Nephron (organoid): ENCODE data around the gene SOX9.
A peak's percentile ranks its signal among the peaks of the same experiment; 100 is the strongest.

ENCODE experiments used
- H3K27ac Mint-ChIP-seq, 3 experiments: 2 replicates each; pipeline ENCODE4 v1.8.0; 2020; ENCODE audit warnings: mixed read lengths in 3 of 3, mild to moderate bottlenecking in 2 of 3, moderate library complexity in 1 of 3
- H3K27me3 Mint-ChIP-seq: 2 replicates; pipeline ENCODE4 v1.8.0; 2021; ENCODE audit warnings: low read depth, mild to moderate bottlenecking, moderate library complexity, mixed read lengths
- H3K36me3 Mint-ChIP-seq: 2 replicates; pipeline ENCODE4 v1.8.0; 2020; ENCODE audit warnings: low read depth, mixed read lengths
- H3K4me1 Mint-ChIP-seq: 2 replicates; pipeline ENCODE4 v1.8.0; 2020; ENCODE audit warnings: mixed read lengths
- H3K4me3 Mint-ChIP-seq, 3 experiments: 2 replicates each; pipeline ENCODE4 v1.8.0; 2020; ENCODE audit warnings: mild to moderate bottlenecking in 3 of 3, mixed read lengths in 3 of 3, moderate library complexity in 2 of 3
- H3K9me3 Mint-ChIP-seq: 2 replicates; pipeline ENCODE4 v1.8.0; 2020; ENCODE audit warnings: mixed read lengths
- TF ChIP-seq, protein P1 (sequence below), 3 experiments: fragments of 200-600 bp; sonication (generic); IDR thresholded peaks; one replicate each; pipeline ENCODE4 v1.5.0; 2021; ENCODE audit warnings: antibody characterized with exemption in 3 of 3; ENCODE audit not compliant: unreplicated experiment in 3 of 3

Gene SOX9

DNA sequence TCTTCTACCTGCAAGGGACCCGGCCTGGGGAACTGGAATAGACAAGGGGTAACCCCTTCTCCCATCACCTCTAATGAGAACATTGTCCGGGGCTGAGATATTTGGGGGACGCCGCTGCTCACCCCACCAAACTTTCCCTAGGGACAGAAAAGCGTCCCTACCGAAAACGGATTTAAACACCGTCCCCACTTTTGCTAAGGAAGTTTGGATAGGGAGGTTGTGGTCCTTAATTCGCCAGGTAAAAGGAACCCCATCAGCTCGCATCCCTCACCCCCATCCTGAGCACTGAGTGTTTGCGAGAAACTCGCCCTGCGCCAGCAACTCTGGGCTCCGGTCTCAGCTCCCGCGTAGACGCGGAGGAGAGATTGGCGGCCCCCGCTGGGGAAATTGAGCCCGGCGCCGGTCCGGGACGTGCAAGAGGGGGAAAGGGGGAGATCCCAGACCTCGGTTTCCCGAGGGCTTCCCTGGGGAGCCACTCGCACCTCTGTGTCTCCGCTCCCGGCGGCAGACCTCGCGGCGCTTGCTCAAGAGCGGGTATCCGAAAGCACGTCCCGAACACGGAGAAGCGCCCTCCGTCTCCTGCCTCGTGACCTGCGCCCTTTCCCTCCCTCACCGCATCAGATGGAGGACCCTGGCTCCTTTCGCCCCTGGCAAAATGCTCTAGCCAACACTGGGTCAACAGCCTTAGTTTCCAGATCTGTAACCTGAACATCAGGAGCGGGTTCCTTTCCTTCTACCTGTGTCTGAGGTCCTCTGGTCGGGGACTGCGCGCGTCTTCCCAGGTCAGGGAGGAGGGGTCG lies 3.1 kb upstream of the SOX9 start:
- Mint-ChIP-seq H3K27ac (no peak overlapping the region), H3K36me3 (peaks cover 3% of the 10 kb centered on the region)

DNA sequence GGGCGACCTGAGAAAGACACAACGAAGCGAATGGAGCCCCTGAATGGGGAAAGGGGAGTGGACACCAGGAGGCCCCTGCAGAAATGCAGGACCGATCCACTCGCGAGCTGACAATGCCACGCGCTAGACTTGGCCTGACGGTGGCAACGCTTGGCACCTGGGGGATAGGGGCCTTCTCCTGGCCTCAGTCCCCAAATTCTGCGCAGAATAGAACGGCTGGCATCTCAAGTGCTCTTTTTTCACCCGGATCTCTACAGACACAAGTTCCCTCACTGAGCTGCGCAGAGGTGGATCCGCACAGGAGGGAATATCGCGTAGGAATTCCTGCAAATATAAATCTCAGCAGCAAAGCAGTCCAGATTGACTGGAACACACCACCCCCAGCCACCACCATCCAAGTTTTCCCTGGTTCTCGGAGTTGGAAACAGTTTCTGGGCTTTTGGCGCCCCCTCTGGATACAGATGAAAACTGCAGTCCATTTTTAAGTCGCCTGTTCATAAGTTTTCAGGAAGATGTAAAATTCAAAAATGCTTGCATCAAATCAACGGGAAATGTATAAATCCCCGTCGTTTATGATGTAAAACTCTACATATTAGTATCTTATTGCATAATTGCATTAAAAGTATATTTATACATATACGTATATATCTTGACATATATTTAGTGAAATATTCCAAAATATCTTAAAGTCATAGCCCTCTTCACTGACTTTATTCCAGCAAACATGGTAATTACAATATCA lies 2.3 kb upstream of the SOX9 start:
- H3K27ac Mint-ChIP-seq = peak overlapping the region in 1 of 3 experiments; percentile 55
- peaks cover 51% of the 10 kb centered on the region for H3K4me1 Mint-ChIP-seq
- peak overlapping the region; percentile 85 to 99 (median 86) for H3K4me3 Mint-ChIP-seq
- H3K36me3 Mint-ChIP-seq = peaks cover 9% of the 10 kb centered on the region
- TF ChIP-seq, protein P1, sequence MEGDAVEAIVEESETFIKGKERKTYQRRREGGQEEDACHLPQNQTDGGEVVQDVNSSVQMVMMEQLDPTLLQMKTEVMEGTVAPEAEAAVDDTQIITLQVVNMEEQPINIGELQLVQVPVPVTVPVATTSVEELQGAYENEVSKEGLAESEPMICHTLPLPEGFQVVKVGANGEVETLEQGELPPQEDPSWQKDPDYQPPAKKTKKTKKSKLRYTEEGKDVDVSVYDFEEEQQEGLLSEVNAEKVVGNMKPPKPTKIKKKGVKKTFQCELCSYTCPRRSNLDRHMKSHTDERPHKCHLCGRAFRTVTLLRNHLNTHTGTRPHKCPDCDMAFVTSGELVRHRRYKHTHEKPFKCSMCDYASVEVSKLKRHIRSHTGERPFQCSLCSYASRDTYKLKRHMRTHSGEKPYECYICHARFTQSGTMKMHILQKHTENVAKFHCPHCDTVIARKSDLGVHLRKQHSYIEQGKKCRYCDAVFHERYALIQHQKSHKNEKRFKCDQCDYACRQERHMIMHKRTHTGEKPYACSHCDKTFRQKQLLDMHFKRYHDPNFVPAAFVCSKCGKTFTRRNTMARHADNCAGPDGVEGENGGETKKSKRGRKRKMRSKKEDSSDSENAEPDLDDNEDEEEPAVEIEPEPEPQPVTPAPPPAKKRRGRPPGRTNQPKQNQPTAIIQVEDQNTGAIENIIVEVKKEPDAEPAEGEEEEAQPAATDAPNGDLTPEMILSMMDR (IDR thresholded peaks at IDR 0.05; ENCODE audit: unreplicated experiment in 3 of 3) = peak; percentile 91 to 92 (median 91)
- H3K27me3 Mint-ChIP-seq = peaks cover 95% of the 10 kb centered on the region
- H3K9me3 Mint-ChIP-seq = no peaks in the 10 kb centered on the region

More for the DNA sequence above, 3.1 kb upstream of the SOX9 start:
- TF ChIP-seq, protein P1 (IDR thresholded peaks at IDR 0.05; ENCODE audit: unreplicated experiment in 3 of 3) = no peak
- Mint-ChIP-seq H3K9me3 (no peaks in the 10 kb centered on the region), H3K4me1 (peaks cover 45% of the 10 kb centered on the region), H3K4me3 (peak overlapping the region; percentile 84 to 86 (median 85)), H3K27me3 (peaks cover 95% of the 10 kb centered on the region)

DNA sequence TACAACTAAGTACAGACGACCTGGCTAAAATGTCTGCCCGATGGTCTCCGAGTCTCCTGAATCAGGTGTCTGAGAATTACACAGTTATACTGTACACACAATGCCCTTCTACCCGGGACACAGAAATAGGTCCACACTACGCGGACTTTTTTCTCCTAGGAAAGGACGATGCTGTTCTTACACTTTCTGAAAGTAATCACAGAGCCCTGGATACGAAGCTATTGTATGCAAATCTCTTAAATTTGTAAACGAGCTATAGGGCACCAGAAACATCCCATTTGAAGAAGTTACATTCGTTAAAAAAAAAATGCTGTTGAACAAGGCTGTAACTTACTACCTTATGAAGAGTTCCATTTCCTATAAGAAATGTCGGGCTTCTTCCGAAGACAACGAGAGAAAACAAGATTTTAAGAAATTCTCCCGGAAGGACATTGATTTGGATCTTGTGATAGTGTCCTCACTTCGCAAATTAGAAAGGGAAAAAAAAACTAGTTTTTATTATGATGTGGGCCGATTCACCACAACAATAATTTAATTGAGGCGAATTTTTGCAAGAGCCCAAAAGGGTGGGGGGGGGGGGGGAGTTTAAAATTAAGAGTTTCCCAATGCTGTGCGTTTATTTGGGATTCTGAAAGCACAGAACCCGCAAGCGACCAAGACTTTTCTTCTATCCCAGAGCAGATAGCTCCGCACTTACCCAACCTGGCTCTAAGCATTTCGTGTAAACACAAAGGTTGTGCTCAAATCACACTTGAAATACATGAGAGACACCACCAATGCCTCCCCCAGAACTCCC lies 1.5 kb upstream of the SOX9 start:
- H3K27me3 Mint-ChIP-seq = peaks cover 91% of the 10 kb centered on the region
- H3K27ac Mint-ChIP-seq = peak overlapping the region in 1 of 3 experiments; percentile 48
- peak overlapping the region; percentile 91 to 99 (median 92) for H3K4me3 Mint-ChIP-seq
- H3K36me3 Mint-ChIP-seq = peaks cover 14% of the 10 kb centered on the region
- H3K4me1 Mint-ChIP-seq = peaks cover 55% of the 10 kb centered on the region
- H3K9me3 Mint-ChIP-seq = no peaks in the 10 kb centered on the region
- TF ChIP-seq, protein P1 (IDR thresholded peaks at IDR 0.05; ENCODE audit: unreplicated experiment in 3 of 3) = no peak

DNA sequence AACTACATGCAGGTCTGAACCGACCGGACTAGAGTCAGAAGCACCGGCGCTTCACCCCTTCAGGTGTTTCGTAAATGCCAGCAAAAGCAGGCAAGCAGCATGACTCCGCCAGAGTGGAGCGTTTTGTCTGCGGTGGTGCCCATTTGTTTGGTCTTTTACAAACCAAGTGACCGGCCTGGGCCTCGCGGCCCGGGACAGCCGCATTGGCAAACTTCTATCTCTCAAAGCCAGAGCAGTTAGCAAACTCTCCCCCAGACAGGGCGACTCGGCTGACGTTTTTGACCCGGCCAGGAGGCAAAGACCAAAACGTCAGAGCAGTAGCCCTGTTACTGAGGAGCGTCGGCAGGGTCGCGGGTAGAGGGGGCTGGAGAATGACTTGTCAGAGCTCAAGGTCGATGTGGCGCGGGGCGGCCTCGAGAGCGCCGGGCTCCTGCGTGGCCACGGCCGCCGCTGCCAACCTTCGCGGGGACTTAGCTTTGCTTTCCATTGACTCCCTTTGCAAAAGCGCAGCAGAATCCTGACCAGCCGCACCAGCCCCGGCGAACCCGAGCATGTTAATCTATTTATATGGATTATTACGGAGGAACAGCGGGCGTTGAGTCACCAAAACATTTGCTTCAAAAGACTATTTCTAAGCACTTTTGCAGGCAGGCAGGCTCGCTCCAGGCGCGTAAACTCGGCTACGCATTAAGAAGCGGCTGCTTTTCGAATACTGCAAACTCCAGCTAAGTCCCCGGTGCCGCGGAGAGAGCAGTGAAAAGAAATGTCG lies 763 bp upstream of the SOX9 start:
- H3K4me1 Mint-ChIP-seq = peaks cover 63% of the 10 kb centered on the region
- peaks cover 86% of the 10 kb centered on the region for H3K27me3 Mint-ChIP-seq
- H3K36me3 Mint-ChIP-seq = peaks cover 18% of the 10 kb centered on the region
- TF ChIP-seq, protein P1 (IDR thresholded peaks at IDR 0.05; ENCODE audit: unreplicated experiment in 3 of 3) = no peak
- peak overlapping the region; percentile 91 to 99 (median 92) for H3K4me3 Mint-ChIP-seq
- no peaks in the 10 kb centered on the region for H3K9me3 Mint-ChIP-seq
- peak overlapping the region; percentile 79 to 84 (median 82) for H3K27ac Mint-ChIP-seq
